Lower leg skin (tissue), 3 donors: ENCODE measurements around the gene CFAP92.

Source experiments
- CTCF ChIP-seq, 3 donors: fragments of 450-650 bp; IDR thresholded peaks; one replicate each; pipeline ENCODE4 v1.5.1; 2016; ENCODE audit warnings: antibody characterized with exemption in 3 of 3, mild to moderate bottlenecking in 3 of 3, moderate library complexity in 2 of 3
- POLR2A ChIP-seq, 2 donors: fragments of 450-650 bp; IDR thresholded peaks; one replicate each; pipeline ENCODE4 v1.6.1; 2016 to 2017; ENCODE audit warnings: antibody characterized with exemption in 2 of 2, mild to moderate bottlenecking in 1 of 2, moderate library complexity in 1 of 2

- TF ChIP-seq CTCF (IDR thresholded peaks at IDR 0.05) (no peak), POLR2A (IDR thresholded peaks at IDR 0.05) (no peak)
These were observed 84.9 kb downstream of the CFAP92 start for GRCh38 chr3:128908951-128909350.
